ENCODE data around the gene ZDHHC11B.
"Not testable (repeated sequence)": the region's sequence is repeated elsewhere in the genome, so short reads cannot be mapped to it uniquely, and the experiment has no call there.

- TF ChIP-seq CTCF (conservative IDR thresholded peaks at IDR 0.05; ENCODE audit: low read length); EZH2phosphoT487 (IDR thresholded peaks at IDR 0.05; ENCODE audit: borderline replicate concordance): not testable (repeated sequence)
Measured at GRCh38 chr5:708374-708773, 76.2 kb downstream of the ZDHHC11B start.

Data from Loucy (cell line).